Stomach (tissue), 9 donors: ENCODE data around the gene MBOAT2. TPM values are rescaled to one million over a fixed set of nuclear protein-coding genes. Genes with fewer than 3 reads are reported as not detected.

Experiments
- DNase-seq, 2 donors: peaks; one replicate each; pipeline versions ENCODE4 v3.0.0 to v3.0.0-alpha.2; 2013 to 2019
- H3K27ac ChIP-seq, 5 donors: fragments of 200-600 bp in 4 of 5; sonication (generic) in 4 of 5; one replicate each; pipeline ENCODE4 v1.5.1; 2013 to 2019; ENCODE audit warnings: mild to moderate bottlenecking in 1 of 5, moderate library complexity in 1 of 5
- H3K27me3 ChIP-seq, 3 donors: fragments of 200-600 bp; sonication (generic); one replicate each; pipeline ENCODE4 v1.5.1; 2017 to 2019; ENCODE audit warnings: mixed run types in 1 of 3
- H3K36me3 ChIP-seq, 4 donors: fragments of 200-600 bp; sonication (generic); 1 replicate in 3 of 4; 2 replicates in 1 of 4; pipeline ENCODE4 v1.5.1; 2016 to 2019
- H3K4me1 ChIP-seq, 4 donors: fragments of 200-600 bp; sonication (generic); one replicate each; pipeline ENCODE4 v1.5.1; 2016 to 2019
- H3K4me3 ChIP-seq, 4 donors: fragments of 200-600 bp; sonication (generic) in 3 of 4; one replicate each; pipeline ENCODE4 v1.5.1; 2016 to 2019; ENCODE audit warnings: mild to moderate bottlenecking in 1 of 4
- H3K9me3 ChIP-seq, 4 donors: fragments of 200-600 bp; sonication (generic); one replicate each; pipeline ENCODE4 v1.5.1; 2016 to 2019
- CTCF ChIP-seq, 7 experiments: fragments of 450-650 bp in 4 of 7; fragments of 200-600 bp in 3 of 7; sonication (generic) in 3 of 7; IDR thresholded peaks; one replicate each; pipeline ENCODE4 v1.5.1; 2016 to 2019; ENCODE audit warnings: antibody characterized with exemption in 7 of 7, control low read depth in 2 of 7, mild to moderate bottlenecking in 1 of 7
- EP300 ChIP-seq: sonication (generic); formaldehyde crosslinking; IDR thresholded peaks from one replicate; pipeline ENCODE4 v1.6.1; 2017; ENCODE audit warnings: antibody characterized with exemption
- POLR2A ChIP-seq, 4 donors: fragments of 450-650 bp; IDR thresholded peaks; one replicate each; pipeline ENCODE4 v1.6.1; 2016; ENCODE audit warnings: antibody characterized with exemption in 4 of 4, control low read depth in 2 of 4, mild to moderate bottlenecking in 1 of 4, moderate library complexity in 1 of 4
- POLR2AphosphoS5 ChIP-seq, 3 donors: sonication (generic); formaldehyde crosslinking; IDR thresholded peaks; one replicate each; pipeline ENCODE4 v1.6.1; 2016; ENCODE audit warnings: antibody characterized with exemption in 3 of 3
- WGBS, 5 donors: extraction: QIAGEN DNeasy Blood & Tissue Kit in 3 of 5; methylation state at CpG; one replicate each; pipeline versions ENCODE4 v1.1.5 to v1.1.7; 2013 to 2018; 5-methylcytosine and 5-hydroxymethylcytosine counted together
- intact Hi-C: fragments of 100-400 bp; cut with DNase I; formaldehyde crosslinking; loops from one replicate; pipeline ENCODE4 v1.15.1; 2023; ENCODE audit warnings: low total_unique reads
- polyA plus RNA-seq, 3 donors: library from polyadenylated mRNA; stranded (reverse); fragments of 200-250 nt; gene quantifications; one replicate each; pipeline ENCODE4 v1.2.3, GENCODE V29; 2013
- total RNA-seq, 5 donors: library from RNA; depleted of rRNA; stranded (reverse); fragments of >200 nt; gene quantifications; one replicate each; pipeline versions ENCODE4 v1.1.0 to v1.2.3, GENCODE V29; 2014 to 2016
- donor health status: healthy with polysubstance abuse.
- donor health status: Bipolar disorder and iron deficiency.
- donor health status: healthy.

Gene MBOAT2
- total and polyA plus RNA-seq, 8 donors, result 2.2 to 65.5 (median 12.9) TPM

DNA sequence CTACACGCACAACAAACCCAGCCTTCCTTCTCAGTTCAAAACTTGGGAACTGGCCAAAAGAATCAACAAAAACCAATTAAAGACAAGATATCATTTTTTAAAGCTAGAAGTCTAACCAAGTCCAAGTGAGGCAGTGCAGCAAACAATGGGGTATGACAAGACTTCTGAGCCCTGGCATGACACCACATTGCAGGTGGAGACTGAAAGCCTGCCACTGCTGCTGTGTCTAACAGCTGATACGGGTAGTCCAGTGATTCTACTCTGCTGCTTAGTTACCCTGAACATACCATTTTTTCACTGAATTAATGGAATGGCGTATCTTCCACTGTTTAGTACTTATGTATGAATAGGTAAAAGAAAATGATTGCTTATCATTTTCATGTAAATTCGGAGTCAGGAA is 118.7 kb downstream of the MBOAT2 start:
- TF ChIP-seq EP300 (no peak), CTCF (IDR thresholded peaks at IDR 0.05) (no peak), POLR2AphosphoS5 (IDR thresholded peaks at IDR 0.05) (no peak), POLR2A (IDR thresholded peaks at IDR 0.05) (no peak)
- DNase-seq, result no peak
- no peak overlapping the region for H3K4me3 ChIP-seq
- H3K4me1 ChIP-seq, result no peaks in the 10 kb centered on the region
- WGBS, 5 donors, result 90 to 95% (median 93%) methylated on average over 4 of the region's 4 CpGs
- no peak overlapping the region for H3K27ac ChIP-seq
- H3K36me3 ChIP-seq, result peaks cover 0 to 22% (median 14%) of the 10 kb centered on the region in 4 donors
- H3K9me3 ChIP-seq, result no peaks in the 10 kb centered on the region
- H3K27me3 ChIP-seq, result no peaks in the 10 kb centered on the region
- intact Hi-C loops, result no loop called here

- no peaks in the 10 kb centered on the region for H3K9me3 ChIP-seq
- WGBS, 5 donors, result 75 to 82% (median 80%) methylated on average over 5 of the region's 5 CpGs
- intact Hi-C loops, result no loop called here
- no peak overlapping the region for H3K4me3 ChIP-seq
- no peak overlapping the region for H3K27ac ChIP-seq
- H3K27me3 ChIP-seq, result no peaks in the 10 kb centered on the region
- peaks cover 0 to 32% (median 22%) of the 10 kb centered on the region in 4 donors for H3K36me3 ChIP-seq
- peak in 1 of 2 donors; percentile 44 for DNase-seq
- H3K4me1 ChIP-seq, result no peaks in the 10 kb centered on the region
- TF ChIP-seq CTCF (IDR thresholded peaks at IDR 0.05) (no peak), POLR2AphosphoS5 (IDR thresholded peaks at IDR 0.05) (no peak), EP300 (no peak), POLR2A (IDR thresholded peaks at IDR 0.05) (no peak)
Measured at GRCh38 chr2:8882094-8882493, 121.4 kb downstream of the MBOAT2 start.

DNA sequence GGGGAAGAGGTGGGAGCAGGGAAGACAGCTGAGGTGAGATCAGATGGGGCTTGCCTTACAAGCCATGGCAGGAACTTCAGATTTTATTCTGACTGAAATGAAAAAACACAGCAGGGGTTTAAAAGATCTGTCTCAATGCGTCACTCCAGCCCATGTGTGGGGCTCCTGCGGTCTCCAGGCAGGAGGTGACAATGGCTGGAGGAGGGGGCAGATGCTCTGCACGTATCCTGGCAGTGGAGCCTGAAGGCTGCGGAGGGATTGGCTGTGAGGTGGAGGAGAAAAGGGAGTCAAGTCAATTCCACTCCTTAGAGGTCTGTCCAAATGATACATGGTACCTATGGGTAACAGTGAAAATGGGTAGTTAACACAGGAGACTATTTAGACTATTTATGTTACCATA is 125.6 kb downstream of the MBOAT2 start:
- Histone ChIP-seq H3K4me1 (peaks cover 0 to 3% (median 0%) of the 10 kb centered on the region in 4 donors), H3K36me3 (peaks cover 0 to 37% (median 34%) of the 10 kb centered on the region in 4 donors), H3K27ac (no peak overlapping the region), H3K27me3 (no peaks in the 10 kb centered on the region), H3K4me3 (no peak overlapping the region), H3K9me3 (no peaks in the 10 kb centered on the region)
- no peak for TF ChIP-seq EP300
- TF ChIP-seq POLR2AphosphoS5 (IDR thresholded peaks at IDR 0.05), result no peak
- no peak for TF ChIP-seq POLR2A (IDR thresholded peaks at IDR 0.05)
- TF ChIP-seq CTCF (IDR thresholded peaks at IDR 0.05), result no peak
- intact Hi-C loops, result loop anchor here (5.0 kb wide), 1 partner anchor 259 kb away; no protein-coding TSS in a partner anchor
- WGBS, 5 donors, result 93 to 97% (median 96%) methylated on average over 4 of the region's 4 CpGs
- no peak for DNase-seq

- Histone ChIP-seq H3K27me3 (no peaks in the 10 kb centered on the region), H3K9me3 (no peaks in the 10 kb centered on the region), H3K4me1 (peaks cover 0 to 4% (median 0%) of the 10 kb centered on the region in 4 donors), H3K4me3 (no peak overlapping the region), H3K36me3 (peaks cover 0 to 37% (median 34%) of the 10 kb centered on the region in 4 donors), H3K27ac (no peak overlapping the region)
- WGBS, 5 donors, result 71 to 83% (median 79%) methylated on average over 4 of the region's 4 CpGs
- DNase-seq, result no peak
- no peak for TF ChIP-seq EP300
- TF ChIP-seq POLR2AphosphoS5 (IDR thresholded peaks at IDR 0.05), result no peak
- no peak for TF ChIP-seq CTCF (IDR thresholded peaks at IDR 0.05)
- TF ChIP-seq POLR2A (IDR thresholded peaks at IDR 0.05), result no peak
- intact Hi-C loops, result loop anchor here (5.0 kb wide), 1 partner anchor 260 kb away; no protein-coding TSS in a partner anchor
Measured at GRCh38 chr2:8877332-8877731, 126.2 kb downstream of the MBOAT2 start.
